Neural progenitor cell (in vitro differentiated cells): ENCODE data around the gene SMIM41.

ENCODE experiments used
- EZH2 ChIP-seq: fragments of 200-600 bp; sonication (generic); IDR thresholded peaks from 2 replicates; pipeline ENCODE4 v1.6.1; 2017; ENCODE audit warnings: antibody characterized with exemption, mild to moderate bottlenecking, moderate library complexity
- EZH2phosphoT487 ChIP-seq: fragments of 200-600 bp; sonication (generic); IDR thresholded peaks from 2 replicates; pipeline ENCODE4 v1.6.1; 2017; ENCODE audit warnings: antibody characterized with exemption
- TF ChIP-seq, protein P1 (sequence below): fragments of 200-600 bp; sonication (generic); IDR thresholded peaks from 2 replicates; pipeline ENCODE4 v1.5.1; 2017; ENCODE audit warnings: antibody characterized with exemption, mild to moderate bottlenecking

DNA sequence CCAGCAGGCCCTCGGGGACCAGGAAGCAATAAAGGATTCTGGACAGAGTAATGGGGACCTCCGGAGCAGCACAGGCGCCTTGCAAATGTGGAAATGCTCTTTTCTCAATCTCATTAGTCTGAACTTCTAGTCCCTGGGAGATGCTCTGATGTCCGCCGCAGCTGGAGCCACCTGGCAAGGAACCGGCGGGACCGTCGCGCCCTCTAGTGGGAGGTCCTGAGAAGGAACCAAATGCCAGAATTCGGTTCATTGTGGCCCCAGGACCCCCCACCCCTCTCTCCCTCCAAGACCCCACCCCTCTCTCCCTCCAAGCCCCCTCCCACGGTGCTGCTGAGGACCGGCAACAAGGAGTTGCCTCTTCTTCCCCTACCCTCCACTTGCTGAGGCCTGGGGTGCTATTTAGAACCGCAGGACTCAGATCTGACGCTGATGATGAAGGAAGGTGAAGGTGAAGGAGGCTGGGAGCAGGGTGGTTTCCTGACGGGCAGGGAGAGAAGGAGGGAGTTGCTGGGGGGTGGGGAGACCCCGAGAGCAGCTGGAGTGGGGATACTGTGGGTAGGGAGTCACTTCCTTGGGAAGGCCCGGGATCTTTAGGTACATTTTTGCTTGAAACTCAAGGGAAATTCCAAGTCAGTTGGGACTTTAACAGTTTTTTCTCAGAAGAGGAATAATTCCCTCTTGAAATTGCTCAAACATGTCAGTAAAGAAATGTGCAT lies 42.5 kb downstream of the SMIM41 start:
- TF ChIP-seq, protein P1, sequence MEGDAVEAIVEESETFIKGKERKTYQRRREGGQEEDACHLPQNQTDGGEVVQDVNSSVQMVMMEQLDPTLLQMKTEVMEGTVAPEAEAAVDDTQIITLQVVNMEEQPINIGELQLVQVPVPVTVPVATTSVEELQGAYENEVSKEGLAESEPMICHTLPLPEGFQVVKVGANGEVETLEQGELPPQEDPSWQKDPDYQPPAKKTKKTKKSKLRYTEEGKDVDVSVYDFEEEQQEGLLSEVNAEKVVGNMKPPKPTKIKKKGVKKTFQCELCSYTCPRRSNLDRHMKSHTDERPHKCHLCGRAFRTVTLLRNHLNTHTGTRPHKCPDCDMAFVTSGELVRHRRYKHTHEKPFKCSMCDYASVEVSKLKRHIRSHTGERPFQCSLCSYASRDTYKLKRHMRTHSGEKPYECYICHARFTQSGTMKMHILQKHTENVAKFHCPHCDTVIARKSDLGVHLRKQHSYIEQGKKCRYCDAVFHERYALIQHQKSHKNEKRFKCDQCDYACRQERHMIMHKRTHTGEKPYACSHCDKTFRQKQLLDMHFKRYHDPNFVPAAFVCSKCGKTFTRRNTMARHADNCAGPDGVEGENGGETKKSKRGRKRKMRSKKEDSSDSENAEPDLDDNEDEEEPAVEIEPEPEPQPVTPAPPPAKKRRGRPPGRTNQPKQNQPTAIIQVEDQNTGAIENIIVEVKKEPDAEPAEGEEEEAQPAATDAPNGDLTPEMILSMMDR: peak; percentile 85
- TF ChIP-seq EZH2 (no peak), EZH2phosphoT487 (no peak)
